HepG2 (cell line): ENCODE data around the gene GJD3. TPM values are rescaled to one million over a fixed set of nuclear protein-coding genes. Genes with fewer than 3 reads are reported as not detected.

Experiments used
- ERF ChIP-seq: IDR thresholded peaks from 2 replicates; pipeline ENCODE4 v1.6.1; 2018; ENCODE audit warnings: missing biosample characterization, missing genetic modification reagents
- FIP1L1 ChIP-seq: fragments of 200-400 bp; formaldehyde crosslinking; IDR thresholded peaks from 2 replicates; pipeline ENCODE4 v1.6.1; 2018; ENCODE audit warnings: low read depth, mild to moderate bottlenecking, low read length, moderate library complexity, borderline replicate concordance; ENCODE audit not compliant: insufficient read depth
- MAF1 ChIP-seq: sonication (generic); formaldehyde crosslinking; IDR thresholded peaks from 2 replicates; pipeline ENCODE4 v1.5.0; 2020; ENCODE audit warnings: missing genetic modification reagents, borderline replicate concordance
- MBD4 ChIP-seq: IDR thresholded peaks from 2 replicates; pipeline ENCODE4 v1.6.1; 2012; ENCODE audit warnings: low read length, inconsistent platforms, borderline replicate concordance
- MIER3 ChIP-seq: IDR thresholded peaks from 2 replicates; pipeline ENCODE4 v1.6.1; 2016; ENCODE audit warnings: missing compliant biosample characterization, borderline replicate concordance
- NR2F2 ChIP-seq: IDR thresholded peaks from 2 replicates; pipeline ENCODE4 v1.6.1; 2012; ENCODE audit warnings: low read depth, inconsistent platforms, borderline replicate concordance
- PAX8 ChIP-seq: sonication (generic); formaldehyde crosslinking; IDR thresholded peaks from 2 replicates; pipeline ENCODE4 v1.8.0; 2022; ENCODE audit warnings: mild to moderate bottlenecking, missing genetic modification reagents, borderline replicate concordance
- RXRB ChIP-seq: IDR thresholded peaks from 2 replicates; pipeline ENCODE4 v1.6.1; 2016; ENCODE audit warnings: borderline replicate concordance, missing genetic modification reagents, missing compliant biosample characterization
- SIN3B ChIP-seq: fragments of 150-350 bp; IDR thresholded peaks from 2 replicates; pipeline ENCODE4 v1.6.1; 2014; ENCODE audit warnings: low read length
- ZBTB3 ChIP-seq: sonication (generic); formaldehyde crosslinking; IDR thresholded peaks from 2 replicates; pipeline ENCODE4 v1.4.0; 2020; ENCODE audit warnings: low read depth, mild to moderate bottlenecking, moderate library complexity, missing genetic modification reagents, borderline replicate concordance
- ZC3H13 ChIP-seq: sonication (generic); formaldehyde crosslinking; IDR thresholded peaks from 2 replicates; pipeline ENCODE4 v1.8.1; 2023; ENCODE audit warnings: mild to moderate bottlenecking, missing genetic modification reagents, moderate library complexity
- ZNF292 ChIP-seq: sonication (generic); formaldehyde crosslinking; IDR thresholded peaks from 2 replicates; pipeline ENCODE4 v1.8.1; 2022; ENCODE audit warnings: mild to moderate bottlenecking, low read depth, missing genetic modification reagents, borderline replicate concordance
- ZNF431 ChIP-seq: sonication (generic); formaldehyde crosslinking; IDR thresholded peaks from 2 replicates; pipeline ENCODE4 v1.9.0; 2022; ENCODE audit warnings: missing genetic modification reagents, low read depth, mild to moderate bottlenecking, borderline replicate concordance
- ZNF446 ChIP-seq: sonication (generic); formaldehyde crosslinking; IDR thresholded peaks from 2 replicates; pipeline ENCODE4 v1.5.0; 2020; ENCODE audit warnings: mild to moderate bottlenecking, missing genetic modification reagents
- ZNF816 ChIP-seq: sonication (generic); formaldehyde crosslinking; IDR thresholded peaks from 2 replicates; pipeline ENCODE4 v1.8.0; 2022; ENCODE audit warnings: missing genetic modification reagents, mild to moderate bottlenecking, borderline replicate concordance
- ZNF878 ChIP-seq: sonication (generic); formaldehyde crosslinking; IDR thresholded peaks from 2 replicates; pipeline ENCODE4 v1.8.1; 2023; ENCODE audit warnings: mild to moderate bottlenecking, missing genetic modification reagents, moderate library complexity
- polyA plus RNA-seq, 8 experiments: library from polyadenylated mRNA; depleted of rRNA in 3 of 8; stranded (reverse) in 7 of 8; unstranded in 1 of 8; fragments of >200 nt; fragmentation: Illumina TruSeq in 4 of 8; extraction: Trizol in 4 of 8; gene quantifications; 2 replicates each; pipeline versions ENCODE4 v1.2.1 to v1.2.3, GENCODE V29; 2011 to 2016; ENCODE audit warnings: low read depth in 4 of 8, missing spikeins in 1 of 8, mixed read lengths in 1 of 8; ENCODE audit not compliant: insufficient read depth in 1 of 8
- total RNA-seq, 5 experiments: library from RNA; depleted of rRNA; stranded (reverse); fragments of >200 nt; fragmentation: Illumina TruSeq; extraction: Trizol; gene quantifications; 2 replicates each; pipeline ENCODE4 v1.2.3, GENCODE V29; 2016; ENCODE audit warnings: low read depth in 1 of 5
- TF ChIP-seq, protein P1 (sequence below): sonication (generic); formaldehyde crosslinking; IDR thresholded peaks from 2 replicates; pipeline ENCODE4 v1.4.0; 2020; ENCODE audit warnings: missing genetic modification reagents, mild to moderate bottlenecking, borderline replicate concordance
- TF ChIP-seq, protein P2 (sequence below): sonication (generic); formaldehyde crosslinking; IDR thresholded peaks from 2 replicates; pipeline ENCODE4 v1.4.0; 2020; ENCODE audit warnings: missing genetic modification reagents
- TF ChIP-seq, protein P3 (sequence below): sonication (generic); formaldehyde crosslinking; IDR thresholded peaks from 2 replicates; pipeline ENCODE4 v1.5.0; 2020; ENCODE audit warnings: missing genetic modification reagents
- TF ChIP-seq, protein P4 (sequence below): sonication (generic); formaldehyde crosslinking; IDR thresholded peaks from 2 replicates; pipeline ENCODE4 v1.5.1; 2020; ENCODE audit warnings: missing genetic modification reagents, mild to moderate bottlenecking, borderline replicate concordance
- TF ChIP-seq, protein P5 (sequence below): sonication (generic); formaldehyde crosslinking; IDR thresholded peaks from 2 replicates; pipeline ENCODE4 v1.9.0; 2022; ENCODE audit warnings: low read depth, missing genetic modification reagents

Gene GJD3
- total and polyA plus RNA-seq, 2 of the 13 experiments (the other 11 are each of a cell fraction or from before 2014, with no cell fraction given) = not detected

DNA sequence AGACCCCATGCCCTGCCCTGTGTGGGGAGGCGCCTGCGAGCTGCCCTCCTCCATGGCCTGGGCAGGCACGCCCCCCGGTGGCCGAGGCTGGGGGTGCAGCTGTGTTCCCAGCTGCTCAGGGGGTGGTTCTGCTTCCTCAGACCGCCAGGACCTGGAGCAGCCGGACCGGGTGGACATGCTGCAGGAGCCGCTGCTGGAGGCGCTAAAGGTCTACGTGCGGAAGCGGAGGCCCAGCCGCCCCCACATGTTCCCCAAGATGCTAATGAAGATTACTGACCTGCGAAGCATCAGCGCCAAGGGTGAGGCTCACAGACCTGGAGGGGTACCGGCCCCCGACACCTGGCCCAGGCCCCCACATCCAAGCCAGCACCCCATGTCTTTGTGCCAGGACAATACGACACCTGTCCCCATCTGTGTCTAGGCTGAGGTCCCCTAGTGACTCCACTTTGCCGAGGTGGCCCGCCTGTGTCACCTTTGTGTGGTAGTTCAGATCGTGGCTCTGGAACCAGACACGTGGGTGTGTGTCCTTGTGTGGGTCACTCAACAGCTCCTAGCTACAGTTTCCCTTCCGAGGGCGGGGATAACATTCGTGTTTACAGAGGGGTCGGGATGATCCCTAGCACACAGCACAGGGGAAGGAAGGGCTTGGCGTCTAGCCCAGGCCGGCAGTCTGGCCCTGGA lies 9.3 kb downstream of the GJD3 start (continued):
- TF ChIP-seq, protein P1, sequence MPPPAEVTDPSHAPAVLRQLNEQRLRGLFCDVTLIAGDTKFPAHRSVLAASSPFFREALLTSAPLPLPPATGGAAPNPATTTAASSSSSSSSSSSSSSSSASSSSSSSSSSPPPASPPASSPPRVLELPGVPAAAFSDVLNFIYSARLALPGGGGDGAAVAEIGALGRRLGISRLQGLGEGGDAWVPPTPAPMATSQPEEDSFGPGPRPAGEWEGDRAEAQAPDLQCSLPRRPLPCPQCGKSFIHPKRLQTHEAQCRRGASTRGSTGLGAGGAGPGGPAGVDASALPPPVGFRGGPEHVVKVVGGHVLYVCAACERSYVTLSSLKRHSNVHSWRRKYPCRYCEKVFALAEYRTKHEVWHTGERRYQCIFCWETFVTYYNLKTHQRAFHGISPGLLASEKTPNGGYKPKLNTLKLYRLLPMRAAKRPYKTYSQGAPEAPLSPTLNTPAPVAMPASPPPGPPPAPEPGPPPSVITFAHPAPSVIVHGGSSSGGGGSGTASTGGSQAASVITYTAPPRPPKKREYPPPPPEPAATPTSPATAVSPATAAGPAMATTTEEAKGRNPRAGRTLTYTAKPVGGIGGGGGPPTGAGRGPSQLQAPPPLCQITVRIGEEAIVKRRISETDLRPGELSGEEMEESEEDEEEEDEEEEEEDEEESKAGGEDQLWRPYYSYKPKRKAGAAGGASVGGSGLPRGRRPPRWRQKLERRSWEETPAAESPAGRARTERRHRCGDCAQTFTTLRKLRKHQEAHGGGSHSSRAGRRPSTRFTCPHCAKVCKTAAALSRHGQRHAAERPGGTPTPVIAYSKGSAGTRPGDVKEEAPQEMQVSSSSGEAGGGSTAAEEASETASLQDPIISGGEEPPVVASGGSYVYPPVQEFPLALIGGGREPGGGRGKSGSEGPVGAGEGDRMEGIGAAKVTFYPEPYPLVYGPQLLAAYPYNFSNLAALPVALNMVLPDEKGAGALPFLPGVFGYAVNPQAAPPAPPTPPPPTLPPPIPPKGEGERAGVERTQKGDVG = peak; percentile 86; the same call in 1 of the 2 replicates
- no peak for TF ChIP-seq MBD4
- TF ChIP-seq SIN3B = no peak
- no peak for TF ChIP-seq ERF
- TF ChIP-seq, protein P2, sequence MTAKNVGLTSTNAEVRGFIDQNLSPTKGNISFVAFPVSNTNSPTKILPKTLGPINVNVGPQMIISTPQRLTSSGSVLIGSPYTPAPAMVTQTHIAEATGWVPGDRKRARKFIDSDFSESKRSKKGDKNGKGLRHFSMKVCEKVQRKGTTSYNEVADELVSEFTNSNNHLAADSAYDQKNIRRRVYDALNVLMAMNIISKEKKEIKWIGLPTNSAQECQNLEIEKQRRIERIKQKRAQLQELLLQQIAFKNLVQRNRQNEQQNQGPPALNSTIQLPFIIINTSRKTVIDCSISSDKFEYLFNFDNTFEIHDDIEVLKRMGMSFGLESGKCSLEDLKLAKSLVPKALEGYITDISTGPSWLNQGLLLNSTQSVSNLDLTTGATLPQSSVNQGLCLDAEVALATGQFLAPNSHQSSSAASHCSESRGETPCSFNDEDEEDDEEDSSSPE (CRISPR knock-in tag) = no peak
- TF ChIP-seq ZNF292 (CRISPR knock-in tag) = no peak
- TF ChIP-seq, protein P3, sequence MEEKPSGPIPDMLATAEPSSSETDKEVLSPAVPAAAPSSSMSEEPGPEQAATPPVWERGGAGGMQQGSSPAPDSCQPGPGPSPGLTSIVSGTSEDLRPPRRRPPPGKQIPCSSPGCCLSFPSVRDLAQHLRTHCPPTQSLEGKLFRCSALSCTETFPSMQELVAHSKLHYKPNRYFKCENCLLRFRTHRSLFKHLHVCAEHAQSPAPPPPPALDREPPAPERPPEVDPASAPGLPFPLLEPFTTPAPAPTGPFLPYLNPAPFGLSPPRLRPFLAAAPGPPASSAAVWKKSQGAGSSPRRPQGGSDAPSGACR (CRISPR knock-in tag) = no peak
- TF ChIP-seq MAF1 = no peak
- peak; percentile 58; the same call in 1 of the 2 replicates for TF ChIP-seq MIER3 (CRISPR knock-in tag)
- no peak; the same call in 1 of the 2 replicates for TF ChIP-seq ZBTB3 (CRISPR knock-in tag)
- TF ChIP-seq FIP1L1 = no peak
- TF ChIP-seq RXRB (CRISPR knock-in tag) = peak; percentile 55; the same call in 1 of the 2 replicates
- TF ChIP-seq, protein P4, sequence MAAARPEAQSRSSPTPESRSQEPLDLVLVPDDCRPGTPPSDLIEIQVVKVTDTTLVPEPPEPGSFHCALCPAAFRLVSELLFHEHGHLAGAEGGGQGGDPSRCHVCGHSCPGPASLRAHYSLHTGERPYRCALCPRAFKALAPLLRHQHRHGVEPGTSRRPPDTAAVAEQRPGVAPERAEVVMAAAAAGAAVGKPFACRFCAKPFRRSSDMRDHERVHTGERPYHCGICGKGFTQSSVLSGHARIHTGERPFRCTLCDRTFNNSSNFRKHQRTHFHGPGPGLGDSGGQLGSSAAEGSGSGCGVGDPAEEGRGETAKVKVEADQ (CRISPR knock-in tag) = 0 out of 2 replicates have a peak, but pooled peaks have one; percentile 29
- TF ChIP-seq ZNF816 (CRISPR knock-in tag) = no peak
- TF ChIP-seq NR2F2 = no peak
- TF ChIP-seq ZNF431 (CRISPR knock-in tag) = no peak
- TF ChIP-seq, protein P5, sequence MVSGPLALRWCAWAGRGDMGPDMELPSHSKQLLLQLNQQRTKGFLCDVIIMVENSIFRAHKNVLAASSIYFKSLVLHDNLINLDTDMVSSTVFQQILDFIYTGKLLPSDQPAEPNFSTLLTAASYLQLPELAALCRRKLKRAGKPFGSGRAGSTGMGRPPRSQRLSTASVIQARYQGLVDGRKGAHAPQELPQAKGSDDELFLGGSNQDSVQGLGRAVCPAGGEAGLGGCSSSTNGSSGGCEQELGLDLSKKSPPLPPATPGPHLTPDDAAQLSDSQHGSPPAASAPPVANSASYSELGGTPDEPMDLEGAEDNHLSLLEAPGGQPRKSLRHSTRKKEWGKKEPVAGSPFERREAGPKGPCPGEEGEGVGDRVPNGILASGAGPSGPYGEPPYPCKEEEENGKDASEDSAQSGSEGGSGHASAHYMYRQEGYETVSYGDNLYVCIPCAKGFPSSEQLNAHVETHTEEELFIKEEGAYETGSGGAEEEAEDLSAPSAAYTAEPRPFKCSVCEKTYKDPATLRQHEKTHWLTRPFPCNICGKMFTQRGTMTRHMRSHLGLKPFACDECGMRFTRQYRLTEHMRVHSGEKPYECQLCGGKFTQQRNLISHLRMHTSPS (CRISPR knock-in tag) = peak; percentile 65; the same call in 1 of the 2 replicates
- TF ChIP-seq ZNF446 (CRISPR knock-in tag) = no peak
- no peak for TF ChIP-seq PAX8
- no peak for TF ChIP-seq ZNF878 (CRISPR knock-in tag)
- TF ChIP-seq ZC3H13 (CRISPR knock-in tag) = 0 out of 2 replicates have a peak, but pooled peaks have one; percentile 52
